Right lobe of liver (tissue), 6 donors: ENCODE results near the gene TSPAN14. TPM values are rescaled to one million over a fixed set of nuclear protein-coding genes. Genes with fewer than 3 reads are reported as not detected.

ENCODE experiments used
- ATAC-seq, 4 donors: fragments of 200-7000 bp; cut with Tn5 transposase; one replicate each; pipeline ENCODE4 v1.9.1; 2020; ENCODE audit warnings: mild to moderate bottlenecking in 4 of 4, moderate library complexity in 4 of 4
- DNase-seq, 3 donors: peaks; one replicate each; pipeline ENCODE4 v3.0.0-alpha.2; 2020
- H3K27ac ChIP-seq, 3 donors: fragments of 200-600 bp; one replicate each; pipeline ENCODE4 v1.8.0; 2022
- H3K27me3 ChIP-seq, 2 donors: fragments of 200-600 bp; one replicate each; pipeline ENCODE4 v1.8.0; 2022
- H3K36me3 ChIP-seq, 4 donors: fragments of 200-600 bp; sonication (generic) in 1 of 4; one replicate each; pipeline versions ENCODE4 v1.5.1 to v1.8.0; 2017 to 2022; ENCODE audit warnings: control low read depth in 1 of 4
- H3K4me1 ChIP-seq, 4 donors: fragments of 200-600 bp; sonication (generic) in 1 of 4; one replicate each; pipeline versions ENCODE4 v1.5.1 to v1.8.0; 2017 to 2022; ENCODE audit warnings: control low read depth in 1 of 4
- H3K4me3 ChIP-seq, 3 donors: fragments of 200-600 bp; one replicate each; pipeline ENCODE4 v1.8.0; 2022
- H3K9me3 ChIP-seq, 4 donors: fragments of 200-600 bp; sonication (generic) in 1 of 4; one replicate each; pipeline versions ENCODE4 v1.5.1 to v1.8.0; 2017 to 2022; ENCODE audit warnings: control low read depth in 1 of 4
- POLR2A ChIP-seq: fragments of 450-650 bp; IDR thresholded peaks from one replicate; pipeline ENCODE4 v1.6.1; 2017; ENCODE audit warnings: antibody characterized with exemption, mild to moderate bottlenecking
- WGBS: methylation state at CpG from one replicate; pipeline ENCODE4 v1.1.6; 2018; ENCODE audit warnings: low coverage, low lambda C conversion rate; ENCODE audit not compliant: insufficient coverage; ENCODE audit errors: missing lambda C conversion rate; 5-methylcytosine and 5-hydroxymethylcytosine counted together
- intact Hi-C, 2 donors: fragments of 100-400 bp; cut with DNase I; formaldehyde crosslinking; loops; one replicate each; pipeline versions ENCODE4 v1.11.2 to v1.14.1; 2022
- total RNA-seq, 6 experiments: library from RNA; depleted of rRNA in 2 of 6; stranded (reverse); fragments of >200 nt in 2 of 6; fragmentation: NEBNext Ultra II Directional in 3 of 6; extraction: Animal tissue kit (Norgen Biotek cat#: 25700) in 3 of 6; gene quantifications; one replicate each; pipeline versions ENCODE4 v1.1.0 to v1.2.4, GENCODE V29; 2016 to 2023
- TF ChIP-seq, protein P1 (sequence below), 4 donors: fragments of 200-600 bp in 3 of 4; fragments of 450-650 bp in 1 of 4; IDR thresholded peaks; one replicate each; pipeline versions ENCODE4 v1.5.1 to v1.8.0; 2016 to 2022; ENCODE audit warnings: antibody characterized with exemption in 4 of 4, mild to moderate bottlenecking in 2 of 4
- donor health status: DM: no; HTN: yes; CAD: no.
- donor health status: DM: no; HTN: no; CAD: no.
- donor health status: DM: no; HTN: no; CAD: no.
- donor health status: DM: no; HTN: yes; CAD: no.
- donor health status: DM: no; HTN: yes; CAD: no.

TSPAN14 gene
- total RNA-seq, 6 experiments from 2014 or later, result 22.1 to 39.0 (median 28.4) TPM

DNA sequence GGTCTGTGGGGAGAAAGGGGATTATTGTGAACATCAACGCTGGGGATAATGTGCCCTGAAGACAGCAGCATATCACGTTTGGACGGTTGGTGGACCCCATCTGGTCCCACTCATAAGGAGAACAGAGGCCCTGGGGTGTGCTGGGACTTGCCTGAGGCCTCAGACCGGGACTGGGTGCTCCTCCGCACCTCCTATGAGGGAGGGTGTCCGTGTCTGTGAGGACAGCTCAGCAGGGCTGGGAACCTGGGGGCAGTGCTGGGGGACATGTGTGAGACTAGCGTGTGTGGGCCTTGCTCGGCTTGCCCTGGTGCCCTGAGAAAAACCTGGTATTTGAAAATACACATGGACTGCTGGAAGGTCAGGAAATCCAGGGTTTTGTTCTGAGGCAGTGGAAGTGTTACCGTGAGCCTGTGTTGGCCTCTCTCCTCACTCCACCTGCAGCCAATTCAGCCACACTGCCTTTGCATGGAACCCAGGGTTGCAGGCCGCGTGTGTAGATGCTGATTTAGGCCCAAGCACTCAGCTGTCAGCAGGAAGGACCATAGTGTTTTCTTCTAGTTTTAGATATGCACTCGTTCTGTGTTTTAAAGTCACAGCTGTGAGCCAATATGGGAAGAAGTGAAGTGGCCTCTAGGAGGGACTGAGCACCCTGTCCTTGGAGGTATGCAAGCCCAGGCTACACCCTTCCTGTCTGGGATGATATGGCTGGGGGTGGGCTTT is 70.2 kb downstream of the TSPAN14 start:
- H3K4me3 ChIP-seq, result no peak overlapping the region
- no peak overlapping the region for H3K27ac ChIP-seq
- no peaks in the 10 kb centered on the region for H3K4me1 ChIP-seq
- no peak for DNase-seq
- TF ChIP-seq, protein P1, sequence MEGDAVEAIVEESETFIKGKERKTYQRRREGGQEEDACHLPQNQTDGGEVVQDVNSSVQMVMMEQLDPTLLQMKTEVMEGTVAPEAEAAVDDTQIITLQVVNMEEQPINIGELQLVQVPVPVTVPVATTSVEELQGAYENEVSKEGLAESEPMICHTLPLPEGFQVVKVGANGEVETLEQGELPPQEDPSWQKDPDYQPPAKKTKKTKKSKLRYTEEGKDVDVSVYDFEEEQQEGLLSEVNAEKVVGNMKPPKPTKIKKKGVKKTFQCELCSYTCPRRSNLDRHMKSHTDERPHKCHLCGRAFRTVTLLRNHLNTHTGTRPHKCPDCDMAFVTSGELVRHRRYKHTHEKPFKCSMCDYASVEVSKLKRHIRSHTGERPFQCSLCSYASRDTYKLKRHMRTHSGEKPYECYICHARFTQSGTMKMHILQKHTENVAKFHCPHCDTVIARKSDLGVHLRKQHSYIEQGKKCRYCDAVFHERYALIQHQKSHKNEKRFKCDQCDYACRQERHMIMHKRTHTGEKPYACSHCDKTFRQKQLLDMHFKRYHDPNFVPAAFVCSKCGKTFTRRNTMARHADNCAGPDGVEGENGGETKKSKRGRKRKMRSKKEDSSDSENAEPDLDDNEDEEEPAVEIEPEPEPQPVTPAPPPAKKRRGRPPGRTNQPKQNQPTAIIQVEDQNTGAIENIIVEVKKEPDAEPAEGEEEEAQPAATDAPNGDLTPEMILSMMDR (IDR thresholded peaks at IDR 0.05), result no peak
- TF ChIP-seq POLR2A, result no peak
- H3K36me3 ChIP-seq, result no peaks in the 10 kb centered on the region
- no peaks in the 10 kb centered on the region for H3K9me3 ChIP-seq
- 70% methylated on average over 4 of the region's 12 CpGs for WGBS
- H3K27me3 ChIP-seq, result no peaks in the 10 kb centered on the region
- peak in 2 of 4 donors; percentile 20 for ATAC-seq
- intact Hi-C loops, result no loop called here

DNA sequence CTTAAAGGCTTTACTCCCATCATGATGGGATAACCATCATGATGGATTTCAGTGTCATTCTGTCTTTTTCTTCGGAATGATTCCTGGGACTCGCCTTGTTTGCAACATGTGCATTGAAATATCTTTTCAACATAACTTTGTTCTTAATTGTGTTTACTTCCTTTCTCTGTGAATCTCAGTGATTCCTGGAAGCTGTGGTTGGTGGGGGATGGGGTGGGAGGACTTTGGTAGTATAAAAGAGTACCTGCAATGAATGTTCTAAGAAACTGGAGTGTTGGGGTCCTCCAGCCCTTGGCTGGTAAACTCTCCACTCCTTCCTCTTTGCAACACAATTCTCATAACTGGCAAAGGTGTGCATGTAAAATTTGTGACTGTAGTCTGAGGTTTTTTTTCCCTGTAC is 72.1 kb downstream of the TSPAN14 start:
- WGBS, result 55% methylated on average over 2 of the region's 2 CpGs

GRCh38 chr10:80526742-80527141 is 72.6 kb downstream of the TSPAN14 start:
- no peaks in the 10 kb centered on the region for H3K9me3 ChIP-seq
- intact Hi-C loops, result no loop called here
- TF ChIP-seq POLR2A, result no peak
- TF ChIP-seq, protein P1 (IDR thresholded peaks at IDR 0.05), result no peak
- ATAC-seq (peak in 1 of 4 donors; percentile 18), DNase-seq (no peak)
- no peaks in the 10 kb centered on the region for H3K36me3 ChIP-seq
- H3K4me3 ChIP-seq, result no peak overlapping the region
- no peaks in the 10 kb centered on the region for H3K27me3 ChIP-seq
- no peak overlapping the region for H3K27ac ChIP-seq
- no CpG with 5 or more reads among the region's 6 CpGs for WGBS
- no peaks in the 10 kb centered on the region for H3K4me1 ChIP-seq

More for the DNA sequence above, 72.1 kb downstream of the TSPAN14 start:
- no peak overlapping the region for H3K27ac ChIP-seq
- H3K4me1 ChIP-seq, result no peaks in the 10 kb centered on the region
- DNase-seq, result no peak
- no peak for TF ChIP-seq POLR2A
- TF ChIP-seq, protein P1 (IDR thresholded peaks at IDR 0.05), result no peak
- H3K9me3 ChIP-seq, result no peaks in the 10 kb centered on the region
- no peak for ATAC-seq
- H3K27me3 ChIP-seq, result no peaks in the 10 kb centered on the region
- intact Hi-C loops, result no loop called here
- H3K4me3 ChIP-seq, result no peak overlapping the region
- no peaks in the 10 kb centered on the region for H3K36me3 ChIP-seq

DNA sequence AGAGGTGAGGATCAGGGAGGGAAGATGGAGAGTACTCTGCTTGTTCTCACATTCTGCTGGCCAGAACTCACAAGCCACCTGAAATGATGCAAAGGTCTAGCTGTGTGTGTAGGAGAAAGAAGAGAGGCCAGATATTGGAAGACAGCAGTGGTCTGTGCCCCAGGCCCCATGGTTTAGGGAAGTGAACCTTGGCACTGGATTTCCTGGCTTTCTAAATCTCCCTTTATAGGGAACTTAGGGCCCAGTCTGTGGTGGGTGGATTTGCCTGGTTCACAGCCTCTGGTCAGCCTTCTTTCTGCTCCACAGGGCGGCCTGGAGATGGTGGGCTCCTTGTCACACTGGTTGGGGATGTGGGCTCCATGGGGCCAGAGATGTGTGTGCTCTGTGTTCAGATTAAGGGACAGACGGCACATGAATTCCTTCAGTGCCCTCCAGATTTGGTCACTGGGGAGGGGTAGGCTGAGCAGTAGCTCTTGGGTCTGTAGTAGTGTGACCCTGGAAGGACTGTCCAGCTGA is 74.1 kb downstream of the TSPAN14 start:
- Histone ChIP-seq H3K27ac (no peak overlapping the region), H3K27me3 (no peaks in the 10 kb centered on the region), H3K4me1 (no peaks in the 10 kb centered on the region), H3K36me3 (no peaks in the 10 kb centered on the region), H3K4me3 (no peak overlapping the region), H3K9me3 (no peaks in the 10 kb centered on the region)
- intact Hi-C loops, result no loop called here
- ATAC-seq (peak in 1 of 4 donors; percentile 40), DNase-seq (no peak)
- TF ChIP-seq, protein P1 (IDR thresholded peaks at IDR 0.05), result no peak
- TF ChIP-seq POLR2A, result no peak
- 60% methylated on average over 1 of the region's 2 CpGs for WGBS
